ENCODE results near the gene CLEC18A.
"Not testable (repeated sequence)": the region's sequence is repeated elsewhere in the genome, so short reads cannot be mapped to it uniquely, and the experiment has no call there.

DNA sequence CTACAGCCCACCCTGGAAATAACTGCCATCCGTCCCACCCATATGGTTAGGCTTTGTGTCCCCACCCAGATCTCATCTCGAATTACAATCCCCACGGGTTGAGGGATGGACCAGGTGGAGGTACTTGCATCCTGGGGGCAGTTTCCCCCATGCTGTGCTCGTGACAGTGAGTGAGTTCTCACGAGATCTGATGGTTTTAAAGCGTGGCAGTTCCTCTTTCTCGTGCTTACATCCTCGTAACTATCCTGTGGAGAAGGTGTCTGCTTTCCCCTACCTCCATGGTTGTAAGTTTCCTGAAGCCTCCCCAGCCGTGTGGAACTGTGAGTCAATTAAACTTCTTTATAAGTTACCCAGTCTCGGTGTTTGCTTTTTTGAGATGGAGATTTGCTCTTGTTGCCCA, 17.0 kb downstream of the CLEC18A start:
- TF ChIP-seq, protein P1, sequence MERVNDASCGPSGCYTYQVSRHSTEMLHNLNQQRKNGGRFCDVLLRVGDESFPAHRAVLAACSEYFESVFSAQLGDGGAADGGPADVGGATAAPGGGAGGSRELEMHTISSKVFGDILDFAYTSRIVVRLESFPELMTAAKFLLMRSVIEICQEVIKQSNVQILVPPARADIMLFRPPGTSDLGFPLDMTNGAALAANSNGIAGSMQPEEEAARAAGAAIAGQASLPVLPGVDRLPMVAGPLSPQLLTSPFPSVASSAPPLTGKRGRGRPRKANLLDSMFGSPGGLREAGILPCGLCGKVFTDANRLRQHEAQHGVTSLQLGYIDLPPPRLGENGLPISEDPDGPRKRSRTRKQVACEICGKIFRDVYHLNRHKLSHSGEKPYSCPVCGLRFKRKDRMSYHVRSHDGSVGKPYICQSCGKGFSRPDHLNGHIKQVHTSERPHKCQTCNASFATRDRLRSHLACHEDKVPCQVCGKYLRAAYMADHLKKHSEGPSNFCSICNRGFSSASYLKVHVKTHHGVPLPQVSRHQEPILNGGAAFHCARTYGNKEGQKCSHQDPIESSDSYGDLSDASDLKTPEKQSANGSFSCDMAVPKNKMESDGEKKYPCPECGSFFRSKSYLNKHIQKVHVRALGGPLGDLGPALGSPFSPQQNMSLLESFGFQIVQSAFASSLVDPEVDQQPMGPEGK (CRISPR knock-in tag; IDR thresholded peaks at IDR 0.05; ENCODE audit: borderline replicate concordance) = not testable (repeated sequence)
- TF ChIP-seq, protein P2, sequence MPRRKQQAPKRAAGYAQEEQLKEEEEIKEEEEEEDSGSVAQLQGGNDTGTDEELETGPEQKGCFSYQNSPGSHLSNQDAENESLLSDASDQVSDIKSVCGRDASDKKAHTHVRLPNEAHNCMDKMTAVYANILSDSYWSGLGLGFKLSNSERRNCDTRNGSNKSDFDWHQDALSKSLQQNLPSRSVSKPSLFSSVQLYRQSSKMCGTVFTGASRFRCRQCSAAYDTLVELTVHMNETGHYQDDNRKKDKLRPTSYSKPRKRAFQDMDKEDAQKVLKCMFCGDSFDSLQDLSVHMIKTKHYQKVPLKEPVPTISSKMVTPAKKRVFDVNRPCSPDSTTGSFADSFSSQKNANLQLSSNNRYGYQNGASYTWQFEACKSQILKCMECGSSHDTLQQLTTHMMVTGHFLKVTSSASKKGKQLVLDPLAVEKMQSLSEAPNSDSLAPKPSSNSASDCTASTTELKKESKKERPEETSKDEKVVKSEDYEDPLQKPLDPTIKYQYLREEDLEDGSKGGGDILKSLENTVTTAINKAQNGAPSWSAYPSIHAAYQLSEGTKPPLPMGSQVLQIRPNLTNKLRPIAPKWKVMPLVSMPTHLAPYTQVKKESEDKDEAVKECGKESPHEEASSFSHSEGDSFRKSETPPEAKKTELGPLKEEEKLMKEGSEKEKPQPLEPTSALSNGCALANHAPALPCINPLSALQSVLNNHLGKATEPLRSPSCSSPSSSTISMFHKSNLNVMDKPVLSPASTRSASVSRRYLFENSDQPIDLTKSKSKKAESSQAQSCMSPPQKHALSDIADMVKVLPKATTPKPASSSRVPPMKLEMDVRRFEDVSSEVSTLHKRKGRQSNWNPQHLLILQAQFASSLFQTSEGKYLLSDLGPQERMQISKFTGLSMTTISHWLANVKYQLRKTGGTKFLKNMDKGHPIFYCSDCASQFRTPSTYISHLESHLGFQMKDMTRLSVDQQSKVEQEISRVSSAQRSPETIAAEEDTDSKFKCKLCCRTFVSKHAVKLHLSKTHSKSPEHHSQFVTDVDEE (CRISPR knock-in tag; IDR thresholded peaks at IDR 0.05) = not testable (repeated sequence)
- not testable (repeated sequence) for TF ChIP-seq RARB (CRISPR knock-in tag; IDR thresholded peaks at IDR 0.05); TCF4 (CRISPR knock-in tag; IDR thresholded peaks at IDR 0.05; ENCODE audit: borderline replicate concordance); ZC3H10 (CRISPR knock-in tag; IDR thresholded peaks at IDR 0.05); ZFP3 (CRISPR knock-in tag; IDR thresholded peaks at IDR 0.05); ARNTL (CRISPR knock-in tag; IDR thresholded peaks at IDR 0.05; ENCODE audit: borderline replicate concordance, low read depth); OSR1 (CRISPR knock-in tag; IDR thresholded peaks at IDR 0.05); POU6F1 (CRISPR knock-in tag; IDR thresholded peaks at IDR 0.05; ENCODE audit: borderline replicate concordance, low read depth); ISL1 (CRISPR knock-in tag; IDR thresholded peaks at IDR 0.05); ESRRG (CRISPR knock-in tag; IDR thresholded peaks at IDR 0.05)
- TF ChIP-seq, protein P3, sequence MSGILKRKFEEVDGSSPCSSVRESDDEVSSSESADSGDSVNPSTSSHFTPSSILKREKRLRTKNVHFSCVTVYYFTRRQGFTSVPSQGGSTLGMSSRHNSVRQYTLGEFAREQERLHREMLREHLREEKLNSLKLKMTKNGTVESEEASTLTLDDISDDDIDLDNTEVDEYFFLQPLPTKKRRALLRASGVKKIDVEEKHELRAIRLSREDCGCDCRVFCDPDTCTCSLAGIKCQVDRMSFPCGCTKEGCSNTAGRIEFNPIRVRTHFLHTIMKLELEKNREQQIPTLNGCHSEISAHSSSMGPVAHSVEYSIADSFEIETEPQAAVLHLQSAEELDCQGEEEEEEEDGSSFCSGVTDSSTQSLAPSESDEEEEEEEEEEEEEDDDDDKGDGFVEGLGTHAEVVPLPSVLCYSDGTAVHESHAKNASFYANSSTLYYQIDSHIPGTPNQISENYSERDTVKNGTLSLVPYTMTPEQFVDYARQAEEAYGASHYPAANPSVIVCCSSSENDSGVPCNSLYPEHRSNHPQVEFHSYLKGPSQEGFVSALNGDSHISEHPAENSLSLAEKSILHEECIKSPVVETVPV (CRISPR knock-in tag; IDR thresholded peaks at IDR 0.05) = not testable (repeated sequence)
